A673 (cell line): ENCODE results near the gene FGF21. TPM values are rescaled to one million over a fixed set of nuclear protein-coding genes. Genes with fewer than 3 reads are reported as not detected.
"Not testable (repeated sequence)": the region's sequence is repeated elsewhere in the genome, so short reads cannot be mapped to it uniquely, and the experiment has no call there.

Experiments
- BruUV-seq: library from RNA; stranded (reverse); fragments of 400-500 nt; replicated peaks from 2 replicates; lab custom pipeline; 2021; lab: Mats Ljungman, UMichigan
- CTCF ChIA-PET: fragments of 300-600 bp; sonication (Branson Sonifier 250); formaldehyde crosslinking; loops from one replicate; lab custom pipeline; 2022; ENCODE audit warnings: antibody characterized with exemption; lab: Charles Lee
- POLR2A ChIA-PET: fragments of 300-600 bp; sonication (Branson Sonifier 250); formaldehyde crosslinking; loops from one replicate; lab custom pipeline; 2022; ENCODE audit warnings: antibody characterized with exemption; ENCODE audit not compliant: low non-redundant PET; lab: Charles Lee
- DNase-seq: peaks from one replicate; pipeline ENCODE4 v3.0.0-alpha.2; 2015; ENCODE audit warnings: low spot score
- H3K27ac ChIP-seq: fragments of 200-600 bp; sonication (generic); 2 replicates; pipeline ENCODE4 v1.5.1; 2016; ENCODE audit warnings: mixed run types, low read depth, mild to moderate bottlenecking, mixed read lengths, antibody characterized with exemption, low read length; ENCODE audit not compliant: poor library complexity, severe bottlenecking
- H3K27me3 ChIP-seq: fragments of 200-600 bp; sonication (generic); replicated peaks from 2 replicates; pipeline ENCODE4 v1.6.1; 2017; ENCODE audit warnings: mixed run types, low read depth, mild to moderate bottlenecking, mixed read lengths, antibody characterized with exemption, low read length; ENCODE audit not compliant: insufficient read depth, poor library complexity
- H3K36me3 ChIP-seq: fragments of 200-600 bp; sonication (generic); 2 replicates; pipeline ENCODE4 v1.6.1; 2016; ENCODE audit warnings: mixed run types, mild to moderate bottlenecking, mixed read lengths, antibody characterized with exemption, low read length; ENCODE audit not compliant: insufficient read depth, poor library complexity, severe bottlenecking
- H3K4me1 ChIP-seq: fragments of 200-600 bp; sonication (generic); 2 replicates; pipeline ENCODE4 v1.6.1; 2017; ENCODE audit warnings: mixed run types, mild to moderate bottlenecking, mixed read lengths, antibody characterized with exemption, low read length; ENCODE audit not compliant: insufficient read depth, poor library complexity, severe bottlenecking
- H3K4me3 ChIP-seq: fragments of 200-600 bp; sonication (generic); 2 replicates; pipeline ENCODE4 v1.5.1; 2016; ENCODE audit warnings: low read depth, mixed run types, mild to moderate bottlenecking, mixed read lengths, low read length; ENCODE audit not compliant: poor library complexity, severe bottlenecking
- H3K9me3 ChIP-seq: fragments of 200-600 bp; sonication (generic); 2 replicates; pipeline ENCODE4 v1.6.1; 2016; ENCODE audit warnings: mixed run types, low read depth, mild to moderate bottlenecking, mixed read lengths, antibody characterized with exemption, low read length; ENCODE audit not compliant: poor library complexity, severe bottlenecking
- CTCF ChIP-seq: fragments of 300-800, 200-600 bp; sonication (generic); conservative IDR thresholded peaks from 2 replicates; pipeline ENCODE4 v1.5.1; 2017; ENCODE audit warnings: low read depth, mild to moderate bottlenecking, antibody characterized with exemption, low read length, moderate library complexity, mixed read lengths
- EZH2 ChIP-seq: fragments of 200-600 bp; sonication (generic); IDR thresholded peaks from 2 replicates; pipeline ENCODE4 v1.6.1; 2017; ENCODE audit warnings: borderline replicate concordance, low read depth, mild to moderate bottlenecking, mixed read lengths, antibody characterized with exemption, low read length; ENCODE audit not compliant: poor library complexity, severe bottlenecking
- intact Hi-C: fragments of 100-400 bp; cut with micrococcal nuclease; formaldehyde crosslinking; loops from one replicate; pipeline ENCODE4 v1.10.0; 2022; ENCODE audit not compliant: unreplicated experiment
- total RNA-seq: library from RNA; stranded (reverse); gene quantifications from 2 replicates; pipeline ENCODE4 v1.2.3, GENCODE V29; 2021

FGF21 gene
- total RNA-seq, 1 experiment from 2014 or later: not detected

DNA sequence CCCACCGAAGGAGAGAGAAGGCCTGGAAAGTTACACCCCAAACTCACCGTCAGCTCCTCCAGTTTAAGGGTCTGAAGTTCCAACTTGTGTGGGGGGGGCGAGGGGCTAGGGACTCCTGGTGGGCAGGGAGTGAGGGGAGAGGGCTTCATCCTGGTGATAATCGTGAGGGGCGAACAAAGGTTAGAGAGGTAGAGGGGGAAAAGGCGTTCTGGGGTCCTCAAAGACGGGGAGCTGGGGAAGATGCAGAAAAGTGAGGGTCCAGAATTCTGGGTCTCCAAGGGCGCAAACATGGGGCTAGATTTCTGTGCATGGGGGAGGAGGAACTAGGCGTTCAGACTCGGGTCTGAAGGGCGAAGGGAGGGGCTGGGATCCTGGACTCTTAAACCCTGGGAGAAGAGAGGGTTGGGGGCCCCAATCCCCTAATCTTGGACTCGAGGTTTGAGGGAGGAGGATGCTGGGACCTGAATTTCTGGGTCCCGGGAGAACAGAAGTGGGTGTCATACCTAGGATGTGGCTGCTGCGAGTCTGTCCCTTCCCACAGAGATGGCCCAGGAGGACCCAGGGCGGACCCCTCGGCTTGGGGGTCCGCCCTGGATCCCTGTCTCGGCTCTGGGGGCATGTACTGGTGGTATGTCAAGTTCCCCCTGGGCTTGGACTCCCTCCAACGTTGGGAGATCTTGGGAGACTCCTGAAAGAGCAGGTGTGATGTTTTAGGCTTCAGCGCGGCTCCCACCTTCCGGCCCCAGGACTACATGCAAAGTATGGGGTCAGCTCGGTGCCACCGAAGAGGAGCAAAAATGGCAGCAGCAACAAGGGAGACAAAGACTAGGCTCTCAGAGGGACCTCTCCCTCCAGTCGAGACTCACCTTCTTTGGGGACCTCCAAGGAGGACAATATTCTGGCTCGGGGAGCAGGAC lies 40.3 kb upstream of the FGF21 start:
- CTCF ChIA-PET: interaction anchor here (0.9 kb wide), 1 partner anchor 69 kb away, joined by 4 read pairs; the partner anchor contains the start of gene CA11
- Histone ChIP-seq H3K36me3 (no peaks in the 10 kb centered on the region), H3K9me3 (no peaks in the 10 kb centered on the region), H3K27ac (peak overlapping the region; percentile 88), H3K4me1 (peaks cover 33% of the 10 kb centered on the region), H3K4me3 (peak overlapping the region; percentile 66), H3K27me3 (no peaks in the 10 kb centered on the region)
- no TSS peak for BruUV-seq
- intact Hi-C loops: loop anchor here (5.0 kb wide), 1 partner anchor 68 kb away; the partner anchor contains the start of gene CA11
- no peak for TF ChIP-seq CTCF
- TF ChIP-seq EZH2: no peak
- no peak for DNase-seq
- POLR2A ChIA-PET: interaction anchor here (0.6 kb wide), 1 partner anchor 179 kb away, joined by 3 read pairs; no protein-coding TSS in a partner anchor

- BruUV-seq: no TSS peak
- intact Hi-C loops: no loop called here
- ChIA-PET POLR2A (no interaction called here), CTCF (interaction anchor here (1.0 to 1.1 kb wide), 2 partner anchors 10 to 23 kb away, joined by 3 read pairs; no protein-coding TSS in a partner anchor)
- no peaks in the 10 kb centered on the region for H3K27me3 ChIP-seq
- H3K36me3 ChIP-seq: no peaks in the 10 kb centered on the region
- peaks cover 33% of the 10 kb centered on the region for H3K4me1 ChIP-seq
- H3K4me3 ChIP-seq: peak overlapping the region; percentile 66
- no peak for TF ChIP-seq EZH2
- no peak for TF ChIP-seq CTCF
- no peaks in the 10 kb centered on the region for H3K9me3 ChIP-seq
- DNase-seq: no peak
- H3K27ac ChIP-seq: peak overlapping the region; percentile 88
These were observed 39.6 kb upstream of the FGF21 start for GRCh38 chr19:48715681-48716171.

DNA sequence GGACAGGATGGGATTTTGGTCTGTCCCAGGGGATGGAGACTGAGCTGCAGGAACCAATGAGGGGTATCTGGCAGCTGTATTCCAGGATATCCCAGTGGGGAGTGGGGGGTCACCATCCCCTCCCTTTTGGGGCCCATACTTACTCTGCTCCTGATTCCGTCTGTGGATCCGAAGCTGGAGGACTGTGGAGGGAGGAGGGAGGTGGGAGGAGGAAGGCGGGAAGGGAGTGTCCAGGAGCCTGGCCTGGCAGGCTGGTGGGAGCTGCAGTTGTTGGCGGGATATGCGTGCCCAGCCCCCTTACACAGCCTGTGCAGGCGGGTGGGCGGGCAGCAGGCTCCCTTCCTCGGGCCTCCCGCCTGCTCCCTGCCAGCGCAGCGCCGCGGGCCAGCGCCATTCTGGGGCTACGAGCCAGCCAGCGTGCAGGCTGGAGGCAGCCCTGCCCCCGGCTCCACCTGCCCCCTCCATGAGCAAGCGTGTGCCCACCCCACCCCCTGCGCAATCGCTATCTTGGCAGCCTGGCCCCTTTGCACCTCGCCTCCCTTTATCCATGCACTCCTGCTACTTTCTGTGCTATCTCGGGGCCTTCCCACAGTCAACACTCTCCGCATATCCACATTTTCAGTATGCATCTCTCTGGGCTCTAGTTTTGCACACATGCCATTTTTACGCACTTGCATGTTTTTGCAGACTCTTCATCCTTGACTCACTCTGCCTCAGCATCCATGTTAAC lies 38.6 kb upstream of the FGF21 start:
- ChIA-PET CTCF (interaction anchor here (1.0 to 1.1 kb wide), 2 partner anchors 9 to 22 kb away, joined by 3 read pairs; no protein-coding TSS in a partner anchor), POLR2A (interaction anchor here (0.5 kb wide), 1 partner anchor 33 kb away, joined by 3 read pairs; no protein-coding TSS in a partner anchor)
- DNase-seq: peak; percentile 89
- H3K27ac ChIP-seq: peak overlapping the region; percentile 88
- BruUV-seq: no TSS peak
- H3K9me3 ChIP-seq: no peaks in the 10 kb centered on the region
- H3K27me3 ChIP-seq: no peaks in the 10 kb centered on the region
- no peaks in the 10 kb centered on the region for H3K36me3 ChIP-seq
- H3K4me3 ChIP-seq: peak overlapping the region; percentile 66
- intact Hi-C loops: no loop called here
- peaks cover 40% of the 10 kb centered on the region for H3K4me1 ChIP-seq
- TF ChIP-seq EZH2 (no peak), CTCF (no peak)

- H3K36me3 ChIP-seq, H3K27ac ChIP-seq, H3K4me3 ChIP-seq, intact Hi-C loops, POLR2A ChIA-PET, CTCF ChIA-PET, BruUV-seq, H3K9me3 ChIP-seq, H3K27me3 ChIP-seq, DNase-seq: not testable (repeated sequence)
- H3K4me1 ChIP-seq: peaks cover 44% of the 10 kb centered on the region
These were observed 37.2 kb upstream of the FGF21 start for GRCh38 chr19:48718106-48718505.
